Activated CD8-positive, alpha-beta memory T cell treated with anti-CD3 and anti-CD28 coated beads, Interleukin-2, amount 50 U/mL, for 1 hour (primary cell): ENCODE results near the gene COL12A1.

ENCODE experiments used
- DNase-seq: peaks from one replicate; pipeline ENCODE4 v3.0.0-alpha.2; 2020; ENCODE audit errors: extremely low read depth

Gene COL12A1

DNA sequence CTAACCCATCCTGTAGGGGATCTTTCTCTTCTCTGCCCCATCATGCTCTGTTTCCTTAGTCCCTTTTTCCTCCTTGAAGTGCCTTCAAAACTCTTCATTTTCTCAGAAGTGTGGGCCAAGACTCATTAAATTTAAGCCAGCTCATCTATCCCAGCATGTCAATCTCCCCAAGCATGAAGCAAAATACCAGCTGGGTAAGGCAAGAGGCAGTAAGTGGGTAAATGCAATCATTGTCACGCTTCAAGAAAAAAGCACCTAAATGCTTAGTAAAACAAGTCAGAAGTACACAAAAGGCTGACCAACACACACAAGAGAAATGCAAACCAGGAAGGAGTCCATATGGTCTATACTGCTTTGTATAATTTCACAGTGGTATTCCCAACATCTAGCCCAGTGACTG lies 61.5 kb downstream of the COL12A1 start:
- no peak for DNase-seq

- no peak for DNase-seq
Observed at GRCh38 chr6:75143191-75143590, 62.7 kb downstream of the COL12A1 start.

- no peak for DNase-seq
Observed at GRCh38 chr6:75142721-75143120, 63.1 kb downstream of the COL12A1 start.

- DNase-seq: no peak
Observed at GRCh38 chr6:75135876-75136275, 70.0 kb downstream of the COL12A1 start.

DNA sequence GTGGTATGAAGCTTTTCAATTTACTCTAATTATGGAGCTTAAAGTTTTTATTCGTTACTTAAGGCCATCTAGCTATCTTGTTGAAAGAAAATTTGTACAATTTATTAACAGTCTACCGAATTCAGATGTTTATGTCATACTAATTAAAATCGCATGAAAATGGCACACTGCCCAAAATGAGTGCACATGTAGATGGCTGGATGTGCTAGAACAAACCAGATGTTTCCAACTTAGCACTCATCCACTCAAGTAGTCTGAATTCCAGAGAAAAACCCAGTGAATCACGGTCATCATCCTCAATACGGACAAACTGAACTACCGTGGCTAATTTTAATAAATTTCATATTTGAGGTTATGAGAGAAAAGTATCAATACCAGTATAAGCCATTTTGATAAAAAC lies 70.4 kb downstream of the COL12A1 start:
- DNase-seq: no peak

DNA sequence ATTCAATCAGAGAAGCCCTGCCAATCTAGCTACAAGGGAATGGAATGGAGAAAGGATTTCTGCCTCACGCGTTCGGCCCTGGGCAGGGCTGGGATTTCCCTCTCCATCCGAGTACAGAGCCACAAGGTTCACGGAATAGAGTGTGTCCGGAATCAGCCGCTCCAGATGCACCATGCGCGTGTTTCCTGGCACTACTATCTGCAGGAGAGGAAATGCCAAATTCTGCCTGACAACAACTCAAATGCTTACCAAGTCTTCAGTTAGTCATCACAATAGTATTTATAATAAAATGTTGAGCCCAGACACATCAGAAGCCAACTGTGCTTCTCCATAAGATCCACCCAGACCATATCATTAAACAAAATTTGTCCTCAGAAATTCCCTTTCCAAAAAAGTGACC lies 75.1 kb downstream of the COL12A1 start:
- no peak for DNase-seq

- DNase-seq: no peak
Observed at GRCh38 chr6:75128878-75129570, 76.8 kb downstream of the COL12A1 start.

DNA sequence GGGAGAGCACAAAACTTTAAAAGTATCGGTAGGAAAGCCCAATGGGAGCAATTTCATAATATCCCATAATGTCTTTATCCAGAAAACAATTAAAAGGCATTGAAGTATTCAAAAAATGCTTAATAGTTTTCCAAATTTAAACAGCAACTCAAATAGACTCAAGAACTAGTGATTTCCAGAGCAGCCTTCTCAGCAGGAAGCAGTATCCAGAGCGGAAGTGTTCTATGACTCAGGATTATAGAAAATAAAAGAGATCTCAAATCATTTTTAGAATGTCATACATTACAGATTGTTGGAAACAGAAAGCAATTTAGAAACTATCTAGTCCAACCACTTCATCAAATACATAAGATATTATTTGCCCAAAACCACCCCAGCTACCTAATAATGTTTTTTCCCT lies 79.3 kb downstream of the COL12A1 start:
- DNase-seq: no peak

GRCh38 chr6:75124983-75125382 lies 80.9 kb downstream of the COL12A1 start:
- no peak for DNase-seq

DNA sequence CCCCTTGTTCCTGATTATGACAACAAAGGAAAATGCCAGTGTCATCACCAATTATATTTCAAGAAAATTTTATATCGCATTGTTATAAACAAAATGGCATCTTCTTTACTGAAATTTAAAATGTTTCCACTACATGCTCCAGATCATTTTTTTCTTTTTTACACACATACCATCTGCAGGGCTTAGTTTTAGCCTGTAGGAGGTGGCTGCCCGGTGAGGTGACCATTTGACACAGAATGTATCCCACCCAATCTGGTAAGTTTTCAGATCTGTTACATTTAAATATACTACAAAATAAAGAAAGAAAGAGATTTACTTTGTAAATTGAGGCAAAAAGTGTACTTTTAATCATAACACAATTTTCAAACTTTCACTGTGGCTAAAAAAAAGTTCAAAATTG lies 81.8 kb downstream of the COL12A1 start:
- DNase-seq: no peak

DNA sequence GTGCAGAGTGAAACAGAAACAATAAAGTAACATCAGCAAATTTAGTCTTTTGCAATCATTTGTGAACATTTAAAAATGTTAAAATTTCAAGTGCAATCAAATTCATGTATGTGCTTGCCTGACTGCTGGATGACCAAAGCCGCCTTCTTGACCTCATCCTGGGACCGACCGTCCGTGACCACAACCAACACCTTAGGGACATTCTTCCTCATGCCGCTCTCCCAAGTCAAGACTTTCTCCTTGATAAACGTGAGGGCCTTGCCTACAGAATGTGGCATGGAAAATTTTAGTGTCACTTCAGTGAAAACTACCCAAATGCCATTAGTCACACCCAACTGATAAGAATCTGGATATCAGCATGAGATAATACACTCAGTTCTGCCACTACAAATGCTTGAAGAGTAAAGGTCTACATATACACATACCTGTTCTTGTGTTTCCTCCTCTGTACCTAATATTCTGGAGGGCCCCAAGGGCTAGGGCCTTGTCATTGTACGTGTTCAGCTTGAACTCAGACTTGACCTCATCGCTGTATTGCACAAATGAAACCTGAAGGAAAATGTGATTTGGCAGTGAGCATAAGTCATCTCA lies 86.8 kb downstream of the COL12A1 start:
- no peak for DNase-seq

DNA sequence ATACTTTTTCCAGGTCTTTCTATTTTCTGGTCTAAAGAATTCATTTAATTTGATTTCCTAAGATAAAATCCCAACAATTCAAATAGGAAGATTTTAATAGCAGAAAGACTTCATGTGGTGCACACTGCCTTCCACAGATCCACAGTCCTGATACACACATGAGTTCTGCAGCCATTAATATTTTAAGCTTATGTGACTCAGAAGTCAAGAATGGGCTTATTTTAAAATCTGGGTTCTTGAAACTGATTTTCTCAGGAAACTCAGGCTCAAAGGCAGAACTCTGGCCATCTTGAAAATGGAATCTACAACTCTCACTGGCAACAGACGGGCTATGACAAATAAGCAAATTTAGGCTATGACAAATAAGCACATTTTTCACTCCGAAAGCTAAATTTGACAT lies 88.2 kb downstream of the COL12A1 start:
- DNase-seq: no peak

- DNase-seq: no peak
Observed at GRCh38 chr6:75116946-75117345, 88.9 kb downstream of the COL12A1 start.

DNA sequence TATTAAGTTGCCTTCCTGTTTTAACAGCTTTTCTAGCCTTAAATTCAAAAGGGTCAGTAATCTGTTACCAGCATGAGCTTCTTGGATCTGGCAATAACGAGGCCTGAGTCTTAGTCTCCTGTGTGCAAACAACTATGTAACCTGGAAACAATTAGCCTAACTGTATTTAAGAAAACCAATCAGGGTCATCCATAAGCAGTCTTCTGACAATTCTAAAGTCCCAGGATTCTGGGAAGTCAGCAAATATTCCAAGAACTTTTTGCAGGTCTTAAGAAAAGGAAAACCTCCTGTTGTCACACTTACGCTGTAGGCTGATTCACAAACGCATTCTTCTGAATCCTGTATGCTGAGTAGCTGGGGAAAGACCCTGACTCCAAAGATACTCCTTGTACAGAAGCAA lies 90.4 kb downstream of the COL12A1 start:
- no peak for DNase-seq

DNA sequence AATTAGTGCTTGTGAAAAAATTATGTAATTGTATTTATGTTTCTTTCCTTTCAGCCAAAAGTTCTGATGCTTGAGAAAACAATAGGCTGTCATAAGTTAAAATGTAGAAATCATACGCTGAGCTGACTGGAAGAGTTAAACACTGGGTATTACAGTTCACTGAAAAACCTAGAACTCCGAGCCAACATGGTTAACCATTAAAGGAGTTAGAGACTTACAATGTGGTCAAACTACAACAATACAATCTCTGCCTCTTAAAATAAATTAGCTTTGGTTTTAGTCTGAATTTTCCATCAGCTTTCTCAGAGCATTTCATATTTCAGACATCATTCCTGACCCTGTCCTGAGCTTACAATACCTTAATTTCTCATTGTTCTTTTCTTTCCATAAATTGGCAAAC lies 91.0 kb downstream of the COL12A1 start:
- DNase-seq: no peak

DNA sequence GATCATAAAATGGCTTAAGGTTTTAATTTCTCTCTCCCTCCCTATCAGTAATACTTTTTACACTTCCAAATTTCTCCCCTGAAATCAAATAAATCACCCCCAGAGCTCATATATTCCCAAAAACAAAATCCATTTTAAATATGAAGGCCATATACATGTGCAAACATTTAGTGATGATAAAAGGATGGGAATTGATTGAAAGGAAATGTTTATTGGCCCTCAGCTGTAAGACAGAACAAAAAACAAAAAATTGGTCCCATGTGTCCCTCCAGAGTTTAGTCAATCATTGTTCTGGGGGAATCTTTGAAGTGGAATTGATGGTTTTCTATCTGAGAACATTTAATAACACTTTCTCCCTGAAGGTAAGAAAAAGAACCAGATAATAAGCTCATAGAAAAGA lies 91.7 kb downstream of the COL12A1 start:
- DNase-seq: no peak

DNA sequence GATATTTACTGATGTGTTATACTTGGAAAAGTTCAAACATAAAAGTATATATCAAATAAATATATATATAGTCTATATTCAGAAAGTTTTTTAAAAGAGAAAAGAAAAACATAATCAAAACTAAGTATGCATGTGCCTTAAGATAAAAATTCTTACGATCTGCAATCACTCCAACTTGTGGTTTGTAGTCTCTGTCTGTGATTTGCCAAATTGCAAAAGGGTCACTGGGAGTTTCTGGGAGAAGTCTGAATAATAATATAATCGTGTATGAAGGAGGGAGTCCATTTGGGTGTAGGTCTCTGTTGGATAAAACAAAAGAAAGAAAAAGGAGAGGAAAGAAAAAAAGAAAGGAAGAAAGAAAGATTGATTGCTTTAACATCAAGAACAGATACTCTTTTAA lies 92.4 kb downstream of the COL12A1 start:
- no peak for DNase-seq

DNA sequence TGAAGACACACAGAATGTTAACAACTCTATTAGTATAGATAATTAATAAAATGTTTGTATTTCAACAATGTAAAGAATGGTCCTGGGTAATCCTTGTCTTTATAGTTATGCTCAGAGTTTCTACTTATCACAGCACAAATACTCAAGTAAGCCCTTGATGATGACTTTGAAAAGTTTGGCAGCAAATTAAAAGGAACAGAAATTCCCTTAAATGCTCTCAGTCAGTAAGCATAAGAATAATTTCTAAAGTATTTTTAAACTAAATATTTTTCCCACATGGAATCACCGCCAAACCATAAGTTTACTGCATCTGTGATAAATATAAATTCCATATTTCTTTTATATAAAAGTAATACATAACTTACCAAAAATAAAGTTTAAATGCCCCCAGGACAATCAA lies 96.1 kb downstream of the COL12A1 start:
- no peak for DNase-seq

- no peak for DNase-seq
Observed at GRCh38 chr6:75109022-75109421, 96.8 kb downstream of the COL12A1 start.

DNA sequence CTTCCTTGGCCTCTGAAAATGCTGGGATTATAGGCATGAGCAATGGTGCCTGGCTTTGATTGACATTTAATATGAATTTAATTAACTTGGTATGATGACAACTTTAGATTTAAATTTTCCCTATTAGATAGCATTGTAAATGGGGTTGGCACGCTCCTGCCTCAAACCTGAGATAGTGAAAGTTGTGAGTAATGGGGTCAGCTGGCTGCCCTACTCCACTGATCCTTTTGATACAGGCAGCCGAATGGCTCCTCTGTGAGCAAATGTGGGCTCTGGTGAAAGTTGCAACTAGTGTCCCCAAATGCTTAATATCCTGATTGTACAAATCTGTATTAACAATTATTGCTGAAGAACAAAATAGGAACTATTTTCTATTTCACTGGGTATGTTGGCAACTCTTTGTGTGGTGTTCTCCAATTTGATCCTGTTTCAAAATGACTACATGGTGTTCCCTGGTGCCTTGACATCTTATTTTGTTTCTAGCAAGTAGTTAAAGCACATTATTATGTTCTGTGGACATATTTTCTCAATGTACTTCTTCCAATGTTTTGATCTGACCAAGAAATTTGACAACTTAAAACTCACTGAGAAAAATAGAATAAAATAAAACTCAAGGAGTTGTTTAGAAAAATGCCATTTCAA lies 97.4 kb downstream of the COL12A1 start:
- no peak for DNase-seq

- DNase-seq: no peak
Observed at GRCh38 chr6:75107913-75108312, 97.9 kb downstream of the COL12A1 start.

- no peak for DNase-seq
Observed at GRCh38 chr6:75106426-75106825, 99.4 kb downstream of the COL12A1 start.

- DNase-seq: no peak
Observed at GRCh38 chr6:75103431-75103830, 102.4 kb downstream of the COL12A1 start.
